UCSD-AML1 (cell line): ENCODE data around the gene SORT1.
A peak's percentile ranks its signal among the peaks of the same experiment; 100 is the strongest.

Source experiments
- DNase-seq: peaks from one replicate; lab custom pipeline; 2025; ENCODE audit not compliant: unreplicated experiment; lab: John Stamatoyannopoulos, UW

The SORT1 gene

DNA sequence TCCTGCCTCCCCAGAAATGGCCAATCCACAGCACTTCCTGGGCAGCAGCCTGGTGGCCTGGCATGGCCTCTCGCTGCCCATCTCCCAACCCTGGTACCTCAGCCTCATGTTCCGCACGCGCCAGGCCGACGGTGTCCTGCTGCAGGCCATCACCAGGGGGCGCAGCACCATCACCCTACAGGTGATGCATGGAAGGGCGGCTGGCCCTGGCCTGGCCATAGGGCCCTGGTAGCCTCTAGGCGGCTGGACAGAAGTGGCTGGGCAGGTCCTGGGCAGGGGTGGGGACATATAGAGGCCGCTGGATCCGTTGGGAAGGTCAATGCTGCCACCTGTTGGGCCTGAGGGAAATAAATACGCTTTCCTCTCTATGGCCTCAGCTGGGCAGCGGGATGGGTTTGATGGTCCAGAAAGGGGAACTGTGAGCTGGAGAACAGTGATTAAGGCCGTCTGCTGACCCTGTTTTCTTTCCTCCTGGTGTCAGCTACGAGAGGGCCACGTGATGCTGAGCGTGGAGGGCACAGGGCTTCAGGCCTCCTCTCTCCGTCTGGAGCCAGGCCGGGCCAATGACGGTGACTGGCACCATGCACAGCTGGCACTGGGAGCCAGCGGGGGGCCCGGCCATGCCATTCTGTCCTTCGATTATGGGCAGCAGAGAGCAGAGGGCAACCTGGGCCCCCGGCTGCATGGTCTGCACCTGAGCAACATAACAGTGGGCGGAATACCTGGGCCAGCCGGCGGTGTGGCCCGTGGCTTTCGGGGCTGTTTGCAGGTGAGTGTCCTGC is 133.9 kb downstream of the SORT1 start:
- peak; percentile 80 for DNase-seq

DNA sequence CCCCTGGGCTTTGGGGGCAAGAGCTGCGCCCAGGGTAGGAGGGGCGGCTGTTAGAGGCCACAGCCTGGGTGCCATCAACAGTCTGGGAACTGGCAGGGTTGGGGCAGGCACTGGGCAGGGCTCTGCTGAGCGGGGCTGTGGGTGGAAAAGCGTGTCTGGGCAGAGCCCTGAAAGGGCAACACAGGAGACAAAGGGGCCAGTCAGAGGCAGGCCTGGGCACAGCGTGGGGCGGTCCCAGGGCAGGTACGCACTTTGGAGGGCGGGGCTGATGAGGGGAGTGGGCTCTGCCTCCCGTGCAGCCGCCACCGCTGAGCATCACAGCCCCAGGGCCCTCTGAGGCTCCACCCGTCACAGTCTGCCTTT is 134.5 kb downstream of the SORT1 start:
- no peak for DNase-seq

DNA sequence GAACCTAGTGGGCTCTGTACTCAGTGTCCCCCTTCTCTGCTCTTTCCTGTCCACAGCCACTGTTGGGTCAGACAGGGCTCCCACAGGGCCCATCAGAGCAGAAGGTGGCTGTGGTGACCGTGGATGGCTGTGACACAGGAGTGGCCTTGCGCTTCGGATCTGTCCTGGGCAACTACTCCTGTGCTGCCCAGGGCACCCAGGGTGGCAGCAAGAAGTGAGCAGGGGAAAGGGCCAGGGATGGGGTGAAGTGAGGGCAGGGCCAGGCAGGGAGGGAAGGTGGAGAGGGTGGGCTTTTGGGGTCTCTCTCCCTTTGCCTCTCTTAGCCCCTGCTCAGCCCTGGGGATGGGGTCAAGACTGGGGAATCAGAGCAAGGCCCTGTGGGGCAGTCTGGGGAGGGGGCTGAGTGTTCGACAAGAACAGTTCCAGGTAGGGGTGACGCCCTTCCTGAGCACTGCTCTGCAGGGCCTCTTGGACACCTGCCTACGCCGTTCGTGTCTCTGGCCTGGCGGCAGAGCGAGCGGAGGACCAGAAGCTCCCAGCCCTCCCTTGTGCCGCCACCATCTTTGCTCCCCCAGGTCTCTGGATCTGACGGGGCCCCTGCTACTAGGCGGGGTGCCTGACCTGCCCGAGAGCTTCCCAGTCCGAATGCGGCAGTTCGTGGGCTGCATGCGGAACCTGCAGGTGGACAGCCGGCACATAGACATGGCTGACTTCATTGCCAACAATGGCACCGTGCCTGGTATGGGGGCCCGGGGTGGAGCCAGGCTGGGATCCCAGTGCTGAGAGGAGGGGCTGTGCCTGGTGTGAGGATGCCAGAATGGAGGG is 135.3 kb downstream of the SORT1 start:
- DNase-seq: no peak

DNA sequence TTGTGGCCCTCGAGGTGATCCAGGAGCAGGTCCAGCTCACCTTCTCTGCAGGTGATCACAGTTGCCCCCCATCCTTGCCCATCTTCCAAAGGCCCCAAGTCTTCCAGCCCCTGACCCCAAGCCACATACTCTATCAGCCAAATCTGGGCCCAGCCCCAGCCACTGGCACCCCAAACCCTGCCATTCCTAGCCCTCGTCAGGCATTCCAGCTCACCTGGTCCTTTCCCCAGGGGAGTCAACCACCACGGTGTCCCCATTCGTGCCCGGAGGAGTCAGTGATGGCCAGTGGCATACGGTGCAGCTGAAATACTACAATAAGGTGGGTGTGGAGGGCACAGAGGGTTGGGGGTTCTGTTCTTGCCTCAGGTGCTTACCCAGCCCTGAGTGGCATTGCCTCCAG is 136.1 kb downstream of the SORT1 start:
- no peak for DNase-seq

DNA sequence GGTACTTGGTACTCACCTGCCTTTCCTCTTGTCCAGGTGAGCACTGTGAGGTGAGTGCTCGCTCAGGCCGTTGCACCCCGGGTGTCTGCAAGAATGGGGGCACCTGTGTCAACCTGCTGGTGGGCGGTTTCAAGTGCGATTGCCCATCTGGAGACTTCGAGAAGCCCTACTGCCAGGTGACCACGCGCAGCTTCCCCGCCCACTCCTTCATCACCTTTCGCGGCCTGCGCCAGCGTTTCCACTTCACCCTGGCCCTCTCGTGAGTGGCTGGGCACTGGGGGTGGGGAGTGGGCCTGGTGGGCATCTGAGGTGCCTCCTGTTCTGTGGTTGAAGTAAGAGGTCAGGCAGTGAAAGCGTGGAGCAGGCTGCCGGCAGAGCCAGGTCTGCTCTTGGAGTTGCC is 136.7 kb downstream of the SORT1 start:
- no peak for DNase-seq

- DNase-seq: no peak
These were observed 137.8 kb downstream of the SORT1 start for GRCh38 chr1:109259674-109260557.
